CD4-positive, alpha-beta T cell treated with Interleukin-15 for 4 hours (primary cell): ENCODE results near the gene PDZD2.
A peak's percentile ranks its signal among the peaks of the same experiment; 100 is the strongest.
"Not testable (repeated sequence)": the region's sequence is repeated elsewhere in the genome, so short reads cannot be mapped to it uniquely, and the experiment has no call there.

Source experiments
- DNase-seq: peaks from one replicate; pipeline ENCODE4 v3.0.0-alpha.2; 2020; ENCODE audit warnings: low spot score

Gene PDZD2

DNA sequence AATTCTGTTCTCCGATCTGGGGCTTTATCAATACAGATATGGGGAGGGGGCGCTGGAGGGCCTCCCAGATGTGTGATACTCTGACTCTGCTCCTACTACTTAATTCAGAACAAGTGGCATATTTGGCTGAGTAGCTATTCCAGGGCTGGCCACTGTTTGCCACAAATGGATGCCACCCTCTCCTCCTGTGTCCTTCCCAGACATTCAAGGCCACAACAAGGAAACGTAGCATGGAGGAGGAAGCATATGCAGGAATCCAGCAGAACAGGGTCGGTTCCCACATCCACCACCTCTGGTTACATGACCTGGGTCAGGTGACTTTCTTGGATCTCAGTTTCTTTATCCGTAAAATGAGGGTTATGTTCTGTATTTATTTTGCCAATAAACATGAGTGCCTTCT lies 404.2 kb downstream of the PDZD2 start:
- no peak for DNase-seq

DNA sequence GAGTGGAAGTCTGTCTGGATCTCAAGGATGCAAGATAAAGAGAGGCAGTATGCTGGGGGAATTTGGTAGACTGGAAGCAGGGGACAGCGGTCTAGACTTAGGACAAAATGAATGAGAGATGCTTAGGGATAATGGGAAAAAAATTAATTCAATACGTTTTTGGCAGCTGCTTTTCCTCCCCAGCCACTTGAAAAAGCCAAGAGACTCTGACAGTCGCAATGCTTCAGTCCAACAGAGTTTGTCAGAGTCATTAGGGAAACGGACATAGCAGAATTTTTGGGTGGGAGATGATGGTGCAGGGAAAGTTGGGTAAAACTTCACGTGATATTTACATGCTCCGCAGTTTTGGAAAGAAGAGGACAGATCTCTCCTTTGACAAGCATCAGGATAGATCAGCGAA lies 405.5 kb downstream of the PDZD2 start:
- DNase-seq, result no peak

DNA sequence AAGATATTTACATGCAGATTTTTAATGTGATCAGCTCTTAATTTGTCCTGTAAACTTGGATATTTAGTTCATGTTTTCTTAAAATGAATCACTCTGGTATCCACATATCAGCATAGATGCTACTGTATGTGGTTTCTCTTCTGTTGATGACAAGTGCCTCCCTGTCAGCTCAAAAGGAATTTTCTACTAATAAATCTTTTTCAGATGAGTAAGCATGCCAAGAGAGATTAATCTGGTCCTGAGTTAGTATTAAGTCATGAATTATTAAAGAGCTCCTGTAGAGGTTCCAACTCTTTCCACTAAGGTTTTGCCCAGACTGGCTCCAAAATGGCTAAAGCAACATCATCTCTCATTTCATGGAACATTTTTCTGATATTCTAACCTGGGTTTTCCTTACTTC lies 406.0 kb downstream of the PDZD2 start:
- no peak for DNase-seq

DNA sequence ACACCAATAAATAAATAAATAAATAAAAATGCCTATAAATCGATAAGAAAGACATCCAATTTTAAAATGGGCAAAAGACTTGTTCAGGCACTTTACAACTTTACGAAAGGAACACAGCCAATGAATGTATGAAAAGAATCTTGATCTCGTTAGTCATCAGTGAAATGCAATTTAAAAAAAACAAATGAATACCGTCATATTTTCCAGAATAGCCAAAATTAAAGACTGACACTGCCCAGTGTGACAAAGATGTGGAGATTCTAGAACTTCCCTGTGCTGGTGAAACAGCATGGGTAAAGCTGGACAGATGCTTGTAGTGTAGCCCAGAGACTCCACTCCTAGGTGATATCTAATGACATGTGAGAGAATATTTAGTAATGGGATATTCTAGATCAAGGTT lies 408.1 kb downstream of the PDZD2 start:
- DNase-seq, result no peak

DNA sequence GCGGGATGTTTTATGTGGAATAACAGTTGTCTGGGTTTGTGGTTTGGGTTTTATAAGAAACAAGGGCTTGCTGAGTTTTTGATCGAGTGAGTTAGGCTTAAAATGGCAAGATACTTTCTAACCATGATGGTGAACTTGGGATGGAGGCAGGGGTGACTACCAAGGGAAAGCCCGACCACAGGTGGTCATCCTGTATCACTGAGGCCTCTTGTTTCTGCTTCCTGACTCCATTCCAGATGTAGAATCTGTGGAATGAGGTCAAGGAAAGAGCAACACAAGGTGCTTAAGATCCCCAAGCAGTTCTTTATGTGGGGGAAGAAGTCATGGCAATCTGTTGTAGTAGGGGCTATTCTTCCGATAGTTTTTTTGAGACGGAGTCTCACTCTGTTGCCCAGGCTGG lies 412.9 kb downstream of the PDZD2 start:
- DNase-seq, result no peak

DNA sequence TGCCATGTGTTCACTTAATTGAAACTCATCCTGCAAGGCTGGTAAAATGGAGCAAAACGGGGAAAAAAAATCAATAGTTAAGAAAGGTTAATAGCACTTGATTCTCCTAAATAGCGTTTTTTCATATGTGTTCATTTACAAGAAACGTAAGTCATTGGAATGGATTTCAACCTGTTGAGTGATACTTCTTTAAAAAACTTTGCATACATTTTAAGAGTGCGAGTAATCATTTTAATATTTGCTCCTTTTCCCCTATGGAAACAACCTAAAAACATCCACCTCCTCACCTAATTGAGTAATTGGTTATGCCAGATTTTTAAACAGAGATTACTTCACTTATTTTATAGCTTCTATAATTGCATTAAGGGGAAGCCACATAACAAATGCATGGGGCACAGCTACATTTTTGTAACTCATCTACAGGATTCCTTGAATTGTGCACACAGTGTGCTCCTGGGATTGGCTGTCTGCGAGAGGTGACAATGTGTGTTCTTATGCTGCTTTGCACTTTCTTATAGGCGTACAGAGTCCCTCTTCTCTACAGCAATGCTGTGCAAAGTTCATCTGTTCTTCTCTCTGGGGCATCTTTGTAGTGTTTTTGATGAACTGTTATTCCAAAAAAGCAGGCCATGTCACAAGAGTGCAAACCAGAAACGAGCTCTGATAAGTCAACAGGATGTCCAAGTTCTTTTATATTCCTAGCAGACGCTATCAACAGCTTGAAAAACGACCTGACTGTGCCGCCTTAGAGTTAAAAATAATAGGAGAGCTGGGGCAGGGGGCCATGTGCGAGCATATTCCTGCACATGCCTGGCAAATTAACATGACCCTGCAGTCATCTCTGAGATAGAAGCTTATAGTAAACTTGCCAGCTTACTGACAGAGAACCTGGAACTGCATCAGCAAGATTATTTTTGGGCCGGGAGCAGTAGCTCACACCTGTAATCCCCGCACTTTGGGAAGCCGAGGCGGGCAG lies 417.2 kb downstream of the PDZD2 start:
- DNase-seq, result no peak

DNA sequence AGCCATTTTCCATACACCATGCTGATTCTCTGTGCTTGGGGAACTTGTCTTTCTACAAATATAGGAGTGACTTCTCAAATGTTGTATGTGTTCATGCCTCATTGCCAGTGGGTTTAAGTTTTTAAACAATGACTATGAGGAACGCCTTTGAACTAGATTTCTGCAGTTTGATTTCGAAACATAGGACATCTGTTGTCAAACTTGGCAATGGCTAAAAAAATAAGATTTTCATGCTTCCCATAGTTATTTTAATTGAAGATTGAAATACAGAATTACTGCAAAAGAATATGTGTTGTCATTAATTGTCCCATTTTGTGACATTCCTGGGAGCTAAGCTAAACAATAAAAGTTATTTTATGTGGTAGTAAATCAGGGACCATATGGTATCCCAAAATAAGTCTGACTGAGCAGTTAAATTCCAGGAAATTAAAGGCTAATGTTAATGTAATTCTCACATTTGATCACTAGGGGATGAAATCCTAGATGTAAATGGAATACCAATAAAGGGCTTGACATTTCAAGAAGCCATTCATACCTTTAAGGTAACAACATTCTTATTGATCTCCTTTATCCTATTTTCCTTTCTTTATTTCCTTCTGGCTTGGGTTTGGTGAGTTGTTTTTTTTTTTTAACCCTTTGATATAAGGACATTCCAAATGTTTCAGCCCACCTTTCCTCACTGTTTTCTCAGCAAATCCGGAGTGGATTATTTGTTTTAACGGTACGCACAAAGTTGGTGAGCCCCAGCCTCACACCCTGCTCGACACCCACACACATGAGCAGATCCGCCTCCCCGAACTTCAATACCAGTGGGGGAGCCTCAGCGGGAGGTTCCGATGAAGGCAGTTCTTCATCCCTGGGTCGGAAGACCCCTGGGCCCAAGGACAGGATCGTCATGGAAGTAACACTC lies 418.5 kb downstream of the PDZD2 start:
- DNase-seq, result no peak

DNA sequence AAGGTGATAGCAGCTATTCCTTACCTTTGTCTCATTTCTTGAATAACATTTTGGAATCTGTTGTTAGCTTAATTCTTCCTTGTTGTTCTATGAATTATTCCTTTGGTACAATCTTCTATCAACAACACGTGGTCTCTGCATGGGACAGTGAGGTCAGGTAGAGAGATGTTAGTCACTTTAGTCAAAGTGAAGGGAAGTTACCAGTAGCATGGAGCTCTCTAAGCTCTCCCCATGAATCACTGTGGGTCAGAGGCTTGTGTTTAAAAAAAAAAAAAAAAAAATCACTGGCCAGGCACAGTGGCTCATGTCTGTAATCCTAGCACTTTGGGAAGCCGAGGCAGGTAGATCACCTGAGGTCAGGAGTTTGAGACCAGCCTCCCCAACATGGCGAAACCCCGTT lies 419.2 kb downstream of the PDZD2 start:
- no peak for DNase-seq

DNA sequence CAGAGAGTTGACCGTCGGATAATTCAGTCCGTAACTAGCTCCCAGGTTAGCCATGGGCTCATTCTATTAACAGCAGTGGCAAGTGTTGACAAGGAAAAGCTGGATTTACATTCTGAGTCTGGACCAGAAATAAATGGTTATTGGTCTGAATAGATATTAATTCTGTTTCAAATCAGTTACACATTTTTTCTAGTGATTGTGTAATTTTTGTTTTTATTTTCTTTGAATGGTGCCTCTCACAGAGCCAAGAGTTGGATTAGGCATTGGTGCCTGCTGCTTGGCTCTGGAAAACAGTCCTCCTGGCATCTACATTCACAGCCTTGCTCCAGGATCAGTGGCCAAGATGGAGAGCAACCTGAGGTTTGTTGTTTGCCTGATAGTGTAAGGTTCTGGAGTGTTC lies 420.1 kb downstream of the PDZD2 start:
- no peak for DNase-seq

DNA sequence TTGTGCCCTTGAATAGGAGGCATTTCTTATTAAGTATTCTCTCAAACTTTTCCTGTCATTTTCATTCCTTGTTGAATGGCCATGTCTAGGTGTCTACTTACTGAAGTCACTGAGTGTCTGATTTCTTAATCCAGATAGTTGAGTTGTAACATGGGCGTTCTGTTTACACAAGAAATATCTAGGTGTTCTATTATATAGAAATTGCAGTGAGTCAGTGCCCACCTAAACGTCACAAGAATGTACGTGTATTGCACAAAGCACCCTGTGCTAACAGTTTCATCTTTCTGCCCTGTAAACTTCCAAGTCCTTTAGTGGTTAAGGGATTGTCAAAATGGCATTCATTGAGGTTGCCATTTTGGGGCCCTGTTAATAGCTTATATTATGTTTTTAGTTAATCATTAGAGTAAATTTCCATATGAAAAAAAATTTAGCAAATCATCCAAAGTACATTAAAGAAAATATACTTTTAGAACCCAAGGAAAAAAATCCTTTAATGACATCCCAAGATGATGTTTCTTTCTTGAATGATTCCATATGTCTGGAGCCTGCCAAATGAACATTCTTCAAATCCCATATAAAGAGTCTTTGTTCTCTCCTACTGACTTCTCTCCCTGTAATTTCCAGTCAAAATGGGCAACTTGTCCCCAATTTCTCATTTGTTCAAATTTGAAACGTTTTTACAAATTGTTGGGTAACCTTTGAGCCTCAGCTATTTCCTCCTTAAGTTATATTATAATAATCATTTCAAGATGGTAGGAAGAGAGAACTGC lies 421.0 kb downstream of the PDZD2 start:
- DNase-seq, result no peak

DNA sequence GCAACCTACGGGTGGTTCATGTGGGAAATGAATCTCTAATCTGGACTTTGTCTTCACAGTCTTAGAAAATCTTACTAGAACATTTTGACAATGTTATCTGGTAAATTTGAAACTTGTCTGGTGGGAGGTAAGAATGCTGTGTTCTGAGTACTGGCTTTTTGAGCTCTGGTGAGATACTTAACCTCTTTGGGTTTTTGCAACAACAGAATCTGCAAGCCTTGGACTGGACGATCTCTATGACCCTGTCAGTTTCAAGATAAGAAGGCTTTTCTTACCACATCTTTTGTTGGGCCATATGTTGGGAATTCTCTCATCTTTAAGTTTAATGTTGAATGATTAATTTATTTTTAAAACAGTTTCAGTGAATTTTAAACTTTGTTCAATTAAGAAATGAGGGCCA lies 422.3 kb downstream of the PDZD2 start:
- DNase-seq, result no peak

DNA sequence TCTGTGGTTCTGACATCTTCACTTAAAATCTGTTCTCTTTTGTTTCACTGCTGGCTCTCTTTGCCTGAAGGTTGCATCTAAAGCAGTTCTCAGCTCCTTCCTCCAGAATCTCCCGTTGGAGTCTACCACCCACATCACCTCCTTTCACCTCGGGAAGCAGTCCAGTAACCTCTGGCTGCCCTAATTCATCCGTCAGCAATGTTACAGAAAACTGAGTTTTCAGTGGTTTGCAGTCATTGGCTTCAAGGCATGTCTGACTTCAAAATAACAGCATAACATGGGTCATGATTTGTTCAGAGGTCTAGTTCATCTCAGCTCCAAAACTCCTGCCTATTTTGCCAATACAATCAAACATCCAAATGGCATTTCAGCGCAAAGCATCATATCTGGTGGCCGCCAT lies 427.5 kb downstream of the PDZD2 start:
- no peak for DNase-seq

DNA sequence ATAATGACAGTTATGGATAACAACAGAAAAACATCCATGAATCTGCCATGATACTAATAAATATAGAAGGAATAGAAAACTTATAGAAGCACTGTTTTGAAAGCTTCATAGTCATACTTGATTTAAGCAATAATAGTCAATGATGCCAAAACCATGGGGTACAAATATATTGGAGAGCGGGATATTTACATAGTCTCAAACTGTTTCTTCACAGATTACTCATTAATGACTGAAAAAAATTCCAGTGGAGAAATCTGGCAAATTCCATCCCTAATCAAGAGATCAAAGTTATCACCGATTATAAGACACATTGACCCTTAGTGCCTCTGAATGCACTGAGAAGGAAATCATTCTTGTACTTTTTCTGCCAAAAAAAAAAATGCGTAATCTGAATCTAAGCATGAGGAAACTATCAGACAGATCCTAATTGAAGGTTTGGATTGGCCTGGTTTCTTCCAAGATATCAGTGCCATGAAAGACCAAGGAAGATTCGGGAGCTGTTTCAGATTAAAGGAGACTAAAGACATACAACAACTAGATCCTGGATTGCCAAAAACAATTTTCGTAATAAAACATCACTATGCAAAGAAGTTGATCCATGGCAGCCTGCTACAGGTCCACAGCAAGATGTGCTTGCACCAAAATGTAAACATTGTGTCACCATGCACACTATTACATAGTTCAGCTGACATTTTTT lies 429.0 kb downstream of the PDZD2 start:
- no peak for DNase-seq

DNA sequence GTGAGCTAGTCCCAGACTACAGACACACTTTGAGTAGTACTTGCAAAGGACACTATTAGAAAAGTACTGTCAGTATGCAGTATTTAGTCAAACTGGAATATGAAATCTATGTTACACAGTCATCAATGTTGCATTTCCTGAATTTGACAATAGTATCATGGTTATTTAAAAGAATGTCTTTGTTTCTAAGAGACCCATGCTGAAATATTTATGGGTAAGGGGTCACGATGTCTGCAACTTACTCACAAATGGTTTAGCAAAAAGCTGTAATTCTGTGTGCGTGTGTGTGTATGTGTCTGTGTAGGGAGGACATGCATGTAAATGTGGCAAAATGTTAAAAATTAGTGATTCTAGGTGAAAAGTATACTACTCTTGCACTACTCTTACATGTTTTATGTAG lies 429.6 kb downstream of the PDZD2 start:
- no peak for DNase-seq

DNA sequence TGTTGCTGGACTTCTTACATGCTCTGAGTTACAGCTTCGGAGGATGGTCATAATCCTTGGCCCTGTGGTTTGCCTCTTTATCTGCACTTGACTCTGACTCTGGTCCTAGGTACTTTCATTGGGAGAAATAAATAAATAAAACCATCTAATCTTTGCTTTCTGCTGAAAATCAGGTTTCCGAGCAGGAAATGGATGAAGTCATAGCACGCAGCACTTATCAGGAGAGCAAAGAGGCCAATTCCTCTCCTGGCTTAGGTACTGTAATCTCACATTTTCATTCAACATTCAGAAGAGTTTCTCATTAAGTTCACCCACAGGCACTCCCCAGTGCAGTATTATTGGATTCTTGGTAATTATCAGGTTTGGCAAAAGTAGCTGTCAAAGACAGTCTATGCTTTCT lies 430.5 kb downstream of the PDZD2 start:
- DNase-seq, result no peak

DNA sequence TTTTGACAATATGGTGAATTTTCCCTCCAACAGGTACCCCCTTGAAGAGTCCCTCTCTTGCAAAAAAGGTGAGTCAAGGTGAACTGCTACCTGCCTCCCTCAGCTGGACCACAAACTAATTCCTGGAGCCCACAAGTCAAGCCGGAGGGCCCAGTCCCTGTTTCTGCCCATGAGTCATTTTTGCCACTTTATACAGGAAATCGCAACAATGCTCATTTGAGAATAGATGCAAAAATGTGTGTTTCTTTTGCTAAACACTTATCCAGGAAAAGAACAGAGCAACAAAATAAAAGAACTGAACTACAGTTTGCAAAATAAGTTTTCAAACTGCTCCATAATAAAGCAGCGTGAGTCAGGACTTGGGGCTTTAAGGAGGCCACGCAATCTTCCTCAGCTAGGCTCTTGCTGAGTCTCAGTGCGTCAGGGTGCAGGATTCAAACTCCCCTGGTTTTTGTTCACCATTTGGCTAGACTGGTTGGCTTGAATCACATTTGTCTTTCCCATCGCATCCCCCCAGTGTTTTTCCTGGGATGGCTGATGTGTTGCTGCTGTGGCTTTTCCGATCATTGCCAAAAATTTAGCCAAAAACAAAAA lies 432.5 kb downstream of the PDZD2 start:
- no peak for DNase-seq

DNA sequence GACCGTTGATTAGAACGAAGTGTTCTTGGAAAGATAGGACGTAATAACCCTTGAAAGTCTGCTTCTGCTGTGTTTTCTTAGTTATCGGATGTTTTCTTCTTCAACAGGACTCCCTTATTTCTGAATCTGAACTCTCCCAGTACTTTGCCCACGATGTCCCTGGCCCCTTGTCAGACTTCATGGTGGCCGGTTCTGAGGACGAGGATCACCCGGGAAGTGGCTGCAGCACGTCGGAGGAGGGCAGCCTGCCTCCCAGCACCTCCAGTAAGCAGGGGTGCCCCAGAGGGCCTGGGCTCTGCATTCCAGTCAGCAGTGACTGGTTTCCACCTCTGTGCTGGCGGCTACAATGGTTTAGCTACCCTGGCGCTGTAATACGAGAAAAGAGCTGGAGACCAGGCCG lies 433.1 kb downstream of the PDZD2 start:
- DNase-seq, result no peak

DNA sequence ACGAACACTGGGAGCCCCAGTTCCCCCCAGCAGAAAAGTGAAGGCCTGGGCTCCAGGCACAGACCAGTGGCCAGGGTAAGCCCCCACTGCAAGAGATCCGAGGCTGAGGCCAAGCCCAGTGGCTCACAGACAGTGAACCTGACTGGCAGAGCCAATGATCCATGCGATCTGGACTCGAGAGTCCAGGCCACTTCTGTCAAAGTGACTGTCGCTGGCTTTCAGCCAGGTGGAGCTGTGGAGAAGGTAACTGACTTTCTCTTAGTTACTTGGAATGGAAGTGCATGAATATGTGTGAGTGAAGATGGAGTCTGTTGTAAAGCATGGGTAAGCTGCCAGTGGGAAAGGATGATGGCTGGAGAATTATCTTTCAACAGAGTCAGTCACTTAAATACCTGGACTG lies 435.5 kb downstream of the PDZD2 start:
- no peak for DNase-seq

DNA sequence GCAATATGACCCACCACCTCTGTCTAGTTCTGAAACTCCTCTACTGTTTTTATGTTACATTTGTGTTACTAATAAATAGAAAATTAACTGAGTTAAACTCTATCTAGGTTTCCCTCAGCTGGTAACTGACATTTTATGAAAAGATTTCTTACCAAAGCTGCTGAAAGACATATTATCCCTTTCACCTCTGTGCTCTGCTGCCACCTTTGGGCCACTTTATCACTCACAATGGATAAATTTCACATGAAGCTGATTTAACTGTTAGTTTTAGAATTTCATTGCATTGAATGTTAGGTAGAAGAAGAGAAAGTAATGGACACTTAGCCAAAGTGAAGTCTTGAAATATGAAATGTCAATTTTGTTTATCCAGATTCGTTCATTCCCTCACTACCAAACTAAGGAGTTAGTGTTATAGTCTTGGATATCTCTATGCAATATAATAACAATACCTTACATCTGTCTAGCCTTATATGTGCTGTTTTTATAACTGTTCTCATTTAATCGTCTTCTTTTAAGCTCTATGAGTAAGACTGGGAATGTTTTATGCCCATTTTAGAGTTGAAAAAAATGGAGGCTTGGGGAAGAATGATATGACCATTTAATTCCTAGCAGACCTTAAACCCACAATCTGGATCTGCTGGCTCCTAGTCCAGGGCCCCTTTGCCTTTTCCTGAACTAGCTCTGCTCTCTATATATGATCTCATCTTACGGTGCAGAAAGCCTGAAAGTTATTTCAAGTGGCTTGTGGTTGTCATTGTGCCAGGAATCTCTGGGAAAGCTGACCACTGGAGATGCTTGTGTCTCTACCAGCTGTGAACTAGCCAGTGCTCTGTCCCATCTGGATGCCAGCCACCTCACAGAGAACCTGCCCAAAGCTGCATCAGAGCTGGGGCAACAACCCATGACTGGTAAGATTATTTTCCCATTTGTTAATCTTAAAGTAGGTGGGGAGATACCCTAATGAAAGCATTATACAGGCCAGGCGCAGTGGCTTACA lies 438.1 kb downstream of the PDZD2 start:
- peak; percentile 25 for DNase-seq

DNA sequence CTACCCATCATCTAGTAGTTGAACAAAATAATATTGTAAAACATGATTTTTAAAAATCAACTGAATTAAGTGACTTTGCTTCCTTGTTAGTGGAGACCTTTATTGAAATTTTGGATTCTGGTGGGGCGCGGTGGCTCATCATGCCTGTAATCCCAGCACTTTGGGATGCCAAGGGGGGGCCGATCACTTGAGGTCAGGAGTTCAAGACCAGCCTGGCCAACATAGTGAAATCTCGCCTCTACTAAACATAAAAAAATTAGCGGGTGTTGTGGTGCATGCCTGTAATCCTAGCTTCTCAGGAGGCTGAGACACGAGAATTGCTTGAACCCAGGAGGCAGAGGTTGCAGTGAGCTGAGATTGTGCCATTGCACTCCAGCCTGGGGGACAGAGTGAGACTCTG lies 439.9 kb downstream of the PDZD2 start:
- DNase-seq, result not testable (repeated sequence)
